NB4 (cell line): ENCODE results near the gene TMCC1.

ENCODE experiments used
- MAX ChIP-seq: IDR thresholded peaks from 2 replicates; pipeline ENCODE4 v1.6.1; 2011; ENCODE audit warnings: low read depth, low read length
- MYC ChIP-seq: IDR thresholded peaks from 2 replicates; pipeline ENCODE4 v1.6.1; 2011; ENCODE audit warnings: low read depth, low read length
- POLR2A ChIP-seq: IDR thresholded peaks from 2 replicates; pipeline ENCODE4 v1.6.1; 2011; ENCODE audit warnings: mild to moderate bottlenecking; ENCODE audit not compliant: insufficient read length; ENCODE audit errors: extremely low read depth
- TF ChIP-seq, protein P1 (sequence below): IDR thresholded peaks from one replicate; pipeline ENCODE4 v1.5.1; 2012; ENCODE audit warnings: low read depth, low read length

DNA sequence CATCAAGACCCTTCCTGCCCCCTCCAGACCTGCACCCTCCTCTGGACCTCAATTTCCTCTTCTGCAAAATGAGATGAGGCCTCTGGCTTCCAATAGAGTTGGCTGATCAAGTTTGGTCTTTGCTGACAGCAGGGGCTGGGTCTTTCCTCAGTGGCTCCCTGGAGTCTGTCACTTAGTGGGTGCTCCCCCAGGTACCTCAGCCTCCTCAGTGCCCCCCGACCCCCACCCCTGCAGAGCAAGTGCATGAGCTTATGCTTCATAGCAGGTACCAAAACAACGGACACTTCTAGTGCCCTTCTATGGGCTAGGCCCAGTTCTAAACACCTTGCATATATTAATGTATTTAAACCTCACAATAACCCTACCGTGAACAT is 280.2 kb downstream of the TMCC1 start:
- TF ChIP-seq, protein P1, sequence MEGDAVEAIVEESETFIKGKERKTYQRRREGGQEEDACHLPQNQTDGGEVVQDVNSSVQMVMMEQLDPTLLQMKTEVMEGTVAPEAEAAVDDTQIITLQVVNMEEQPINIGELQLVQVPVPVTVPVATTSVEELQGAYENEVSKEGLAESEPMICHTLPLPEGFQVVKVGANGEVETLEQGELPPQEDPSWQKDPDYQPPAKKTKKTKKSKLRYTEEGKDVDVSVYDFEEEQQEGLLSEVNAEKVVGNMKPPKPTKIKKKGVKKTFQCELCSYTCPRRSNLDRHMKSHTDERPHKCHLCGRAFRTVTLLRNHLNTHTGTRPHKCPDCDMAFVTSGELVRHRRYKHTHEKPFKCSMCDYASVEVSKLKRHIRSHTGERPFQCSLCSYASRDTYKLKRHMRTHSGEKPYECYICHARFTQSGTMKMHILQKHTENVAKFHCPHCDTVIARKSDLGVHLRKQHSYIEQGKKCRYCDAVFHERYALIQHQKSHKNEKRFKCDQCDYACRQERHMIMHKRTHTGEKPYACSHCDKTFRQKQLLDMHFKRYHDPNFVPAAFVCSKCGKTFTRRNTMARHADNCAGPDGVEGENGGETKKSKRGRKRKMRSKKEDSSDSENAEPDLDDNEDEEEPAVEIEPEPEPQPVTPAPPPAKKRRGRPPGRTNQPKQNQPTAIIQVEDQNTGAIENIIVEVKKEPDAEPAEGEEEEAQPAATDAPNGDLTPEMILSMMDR: no peak
- no peak for TF ChIP-seq MAX
- TF ChIP-seq POLR2A: no peak
- no peak for TF ChIP-seq MYC
